Right lobe of liver (tissue), 6 donors: ENCODE measurements around the gene FYCO1. TPM values are rescaled to one million over a fixed set of nuclear protein-coding genes. Genes with fewer than 3 reads are reported as not detected.

Experiments used
- ATAC-seq, 4 donors: fragments of 200-7000 bp; cut with Tn5 transposase; one replicate each; pipeline ENCODE4 v1.9.1; 2020; ENCODE audit warnings: mild to moderate bottlenecking in 4 of 4, moderate library complexity in 4 of 4
- DNase-seq, 3 donors: peaks; one replicate each; pipeline ENCODE4 v3.0.0-alpha.2; 2020
- H3K27ac ChIP-seq, 3 donors: fragments of 200-600 bp; one replicate each; pipeline ENCODE4 v1.8.0; 2022
- H3K27me3 ChIP-seq, 2 donors: fragments of 200-600 bp; one replicate each; pipeline ENCODE4 v1.8.0; 2022
- H3K36me3 ChIP-seq, 4 donors: fragments of 200-600 bp; sonication (generic) in 1 of 4; one replicate each; pipeline versions ENCODE4 v1.5.1 to v1.8.0; 2017 to 2022; ENCODE audit warnings: control low read depth in 1 of 4
- H3K4me1 ChIP-seq, 4 donors: fragments of 200-600 bp; sonication (generic) in 1 of 4; one replicate each; pipeline versions ENCODE4 v1.5.1 to v1.8.0; 2017 to 2022; ENCODE audit warnings: control low read depth in 1 of 4
- H3K4me3 ChIP-seq, 3 donors: fragments of 200-600 bp; one replicate each; pipeline ENCODE4 v1.8.0; 2022
- H3K9me3 ChIP-seq, 4 donors: fragments of 200-600 bp; sonication (generic) in 1 of 4; one replicate each; pipeline versions ENCODE4 v1.5.1 to v1.8.0; 2017 to 2022; ENCODE audit warnings: control low read depth in 1 of 4
- POLR2A ChIP-seq: fragments of 450-650 bp; IDR thresholded peaks from one replicate; pipeline ENCODE4 v1.6.1; 2017; ENCODE audit warnings: antibody characterized with exemption, mild to moderate bottlenecking
- WGBS: methylation state at CpG from one replicate; pipeline ENCODE4 v1.1.6; 2018; ENCODE audit warnings: low coverage, low lambda C conversion rate; ENCODE audit not compliant: insufficient coverage; ENCODE audit errors: missing lambda C conversion rate; 5-methylcytosine and 5-hydroxymethylcytosine counted together
- intact Hi-C, 2 donors: fragments of 100-400 bp; cut with DNase I; formaldehyde crosslinking; loops; one replicate each; pipeline versions ENCODE4 v1.11.2 to v1.14.1; 2022
- total RNA-seq, 6 experiments: library from RNA; depleted of rRNA in 2 of 6; stranded (reverse); fragments of >200 nt in 2 of 6; fragmentation: NEBNext Ultra II Directional in 3 of 6; extraction: Animal tissue kit (Norgen Biotek cat#: 25700) in 3 of 6; gene quantifications; one replicate each; pipeline versions ENCODE4 v1.1.0 to v1.2.4, GENCODE V29; 2016 to 2023
- TF ChIP-seq, protein P1 (sequence below), 4 donors: fragments of 200-600 bp in 3 of 4; fragments of 450-650 bp in 1 of 4; IDR thresholded peaks; one replicate each; pipeline versions ENCODE4 v1.5.1 to v1.8.0; 2016 to 2022; ENCODE audit warnings: antibody characterized with exemption in 4 of 4, mild to moderate bottlenecking in 2 of 4
- donor health status: DM: no; HTN: yes; CAD: no.
- donor health status: DM: no; HTN: no; CAD: no.
- donor health status: DM: no; HTN: no; CAD: no.
- donor health status: DM: no; HTN: yes; CAD: no.
- donor health status: DM: no; HTN: yes; CAD: no.

FYCO1 gene
- total RNA-seq, 6 experiments from 2014 or later: 16.0 to 22.0 (median 21.0) TPM

DNA sequence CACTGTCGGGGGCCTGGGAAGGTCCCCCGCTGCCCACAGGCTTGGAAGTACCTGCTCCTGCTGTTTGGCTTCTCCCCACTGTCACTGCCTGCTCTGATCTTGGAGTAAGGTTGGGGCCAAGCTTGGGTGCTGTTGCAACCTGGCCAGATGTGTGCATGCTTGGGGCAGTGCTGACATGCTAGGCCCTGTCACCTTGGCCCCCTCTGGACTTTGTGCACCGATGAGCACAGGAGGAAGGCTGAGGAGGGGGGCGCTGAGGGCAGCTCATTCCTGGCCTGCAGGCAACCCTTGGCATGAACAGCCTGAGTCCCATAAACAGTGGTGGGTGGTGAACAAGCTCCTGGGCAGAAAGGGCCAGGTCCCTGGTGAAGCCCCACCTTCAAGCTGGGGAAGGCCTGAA, 35.6 kb upstream of the FYCO1 start:
- H3K36me3 ChIP-seq: no peaks in the 10 kb centered on the region
- 90% methylated on average over 2 of the region's 4 CpGs for WGBS
- ATAC-seq: peak in 1 of 4 donors; percentile 26
- no peak overlapping the region for H3K27ac ChIP-seq
- H3K9me3 ChIP-seq: peaks cover 0 to 5% (median 2%) of the 10 kb centered on the region in 4 donors
- no peak overlapping the region for H3K4me3 ChIP-seq
- intact Hi-C loops: no loop called here
- no peak for DNase-seq
- no peaks in the 10 kb centered on the region for H3K4me1 ChIP-seq
- no peaks in the 10 kb centered on the region for H3K27me3 ChIP-seq
- TF ChIP-seq, protein P1, sequence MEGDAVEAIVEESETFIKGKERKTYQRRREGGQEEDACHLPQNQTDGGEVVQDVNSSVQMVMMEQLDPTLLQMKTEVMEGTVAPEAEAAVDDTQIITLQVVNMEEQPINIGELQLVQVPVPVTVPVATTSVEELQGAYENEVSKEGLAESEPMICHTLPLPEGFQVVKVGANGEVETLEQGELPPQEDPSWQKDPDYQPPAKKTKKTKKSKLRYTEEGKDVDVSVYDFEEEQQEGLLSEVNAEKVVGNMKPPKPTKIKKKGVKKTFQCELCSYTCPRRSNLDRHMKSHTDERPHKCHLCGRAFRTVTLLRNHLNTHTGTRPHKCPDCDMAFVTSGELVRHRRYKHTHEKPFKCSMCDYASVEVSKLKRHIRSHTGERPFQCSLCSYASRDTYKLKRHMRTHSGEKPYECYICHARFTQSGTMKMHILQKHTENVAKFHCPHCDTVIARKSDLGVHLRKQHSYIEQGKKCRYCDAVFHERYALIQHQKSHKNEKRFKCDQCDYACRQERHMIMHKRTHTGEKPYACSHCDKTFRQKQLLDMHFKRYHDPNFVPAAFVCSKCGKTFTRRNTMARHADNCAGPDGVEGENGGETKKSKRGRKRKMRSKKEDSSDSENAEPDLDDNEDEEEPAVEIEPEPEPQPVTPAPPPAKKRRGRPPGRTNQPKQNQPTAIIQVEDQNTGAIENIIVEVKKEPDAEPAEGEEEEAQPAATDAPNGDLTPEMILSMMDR (IDR thresholded peaks at IDR 0.05): no peak
- no peak for TF ChIP-seq POLR2A

- TF ChIP-seq POLR2A: no peak
- TF ChIP-seq, protein P1 (IDR thresholded peaks at IDR 0.05): no peak
- no peaks in the 10 kb centered on the region for H3K27me3 ChIP-seq
- WGBS: 100% methylated on average over 4 of the region's 6 CpGs
- no peak for DNase-seq
- ATAC-seq: no peak
- H3K27ac ChIP-seq: no peak overlapping the region
- peaks cover 0 to 5% (median 2%) of the 10 kb centered on the region in 4 donors for H3K9me3 ChIP-seq
- no peak overlapping the region for H3K4me3 ChIP-seq
- no peaks in the 10 kb centered on the region for H3K4me1 ChIP-seq
- H3K36me3 ChIP-seq: no peaks in the 10 kb centered on the region
- intact Hi-C loops: no loop called here
These were observed 35.0 kb upstream of the FYCO1 start for GRCh38 chr3:46030626-46031025.

- H3K4me3 ChIP-seq: no peak overlapping the region
- H3K36me3 ChIP-seq: no peaks in the 10 kb centered on the region
- WGBS: 88% methylated on average over 1 of the region's 1 CpG
- no peak for ATAC-seq
- H3K9me3 ChIP-seq: peaks cover 0 to 5% (median 2%) of the 10 kb centered on the region in 4 donors
- no peak for TF ChIP-seq POLR2A
- TF ChIP-seq, protein P1 (IDR thresholded peaks at IDR 0.05): no peak
- no peaks in the 10 kb centered on the region for H3K27me3 ChIP-seq
- intact Hi-C loops: no loop called here
- no peak overlapping the region for H3K27ac ChIP-seq
- DNase-seq: no peak
- no peaks in the 10 kb centered on the region for H3K4me1 ChIP-seq
These were observed 34.4 kb upstream of the FYCO1 start for GRCh38 chr3:46029953-46030543.

- intact Hi-C loops: no loop called here
- no peaks in the 10 kb centered on the region for H3K4me1 ChIP-seq
- no peak overlapping the region for H3K4me3 ChIP-seq
- no peaks in the 10 kb centered on the region for H3K27me3 ChIP-seq
- no peak for TF ChIP-seq POLR2A
- TF ChIP-seq, protein P1 (IDR thresholded peaks at IDR 0.05): no peak
- H3K36me3 ChIP-seq: no peaks in the 10 kb centered on the region
- no peak for DNase-seq
- 86% methylated on average over 5 of the region's 6 CpGs for WGBS
- H3K9me3 ChIP-seq: peaks cover 0 to 5% (median 2%) of the 10 kb centered on the region in 4 donors
- H3K27ac ChIP-seq: no peak overlapping the region
- ATAC-seq: no peak
These were observed 32.2 kb upstream of the FYCO1 start for GRCh38 chr3:46027736-46028397.
